Hepatocyte (in vitro differentiated cells): ENCODE data around the gene CD81. TPM values are rescaled to one million over a fixed set of nuclear protein-coding genes. Genes with fewer than 3 reads are reported as not detected.

Experiments used
- DNase-seq: peaks from one replicate; pipeline ENCODE4 v3.0.0-alpha.2; 2016; ENCODE audit warnings: low spot score
- H2AFZ ChIP-seq: fragments of 200-600 bp; sonication (generic); 2 replicates; pipeline ENCODE4 v1.6.0; 2016; ENCODE audit warnings: antibody characterized with exemption, mild to moderate bottlenecking
- H3K27ac ChIP-seq: fragments of 200-600 bp; sonication (generic); 2 replicates; pipeline ENCODE4 v1.5.1; 2016; ENCODE audit warnings: mild to moderate bottlenecking
- H3K27me3 ChIP-seq: fragments of 200-600 bp; sonication (generic); 2 replicates; pipeline ENCODE4 v1.6.1; 2016
- H3K36me3 ChIP-seq: fragments of 200-600 bp; sonication (generic); replicated peaks from 2 replicates; pipeline ENCODE4 v1.5.1; 2016; ENCODE audit warnings: low read depth; ENCODE audit not compliant: insufficient read depth
- H3K4me1 ChIP-seq: fragments of 200-600 bp; sonication (generic); 2 replicates; pipeline ENCODE4 v1.5.1; 2016; ENCODE audit warnings: mild to moderate bottlenecking, moderate library complexity; ENCODE audit not compliant: insufficient read depth
- H3K4me2 ChIP-seq: fragments of 200-600 bp; sonication (generic); 2 replicates; pipeline ENCODE4 v1.6.0; 2016
- H3K4me3 ChIP-seq: fragments of 200-600 bp; sonication (generic); 2 replicates; pipeline ENCODE4 v1.5.1; 2016; ENCODE audit warnings: mild to moderate bottlenecking
- H3K79me2 ChIP-seq: fragments of 200-600 bp; sonication (generic); 2 replicates; pipeline ENCODE4 v1.6.0; 2017; ENCODE audit warnings: mild to moderate bottlenecking
- H3K9me2 ChIP-seq: fragments of 200-600 bp; sonication (generic); replicated peaks from 2 replicates; pipeline ENCODE4 v1.6.0; 2017; ENCODE audit warnings: mild to moderate bottlenecking; ENCODE audit not compliant: insufficient read depth
- H3K9me3 ChIP-seq: fragments of 200-600 bp; sonication (generic); 2 replicates; pipeline ENCODE4 v1.5.1; 2016; ENCODE audit warnings: low read depth, mild to moderate bottlenecking
- H4K20me1 ChIP-seq: fragments of 200-600 bp; sonication (generic); 2 replicates; pipeline ENCODE4 v1.6.0; 2016; ENCODE audit warnings: mild to moderate bottlenecking; ENCODE audit not compliant: insufficient read depth, poor library complexity, severe bottlenecking
- CTCF ChIP-seq: fragments of 200-600 bp; sonication (generic); IDR thresholded peaks from 2 replicates; pipeline ENCODE4 v1.5.1; 2016; ENCODE audit warnings: antibody characterized with exemption, mild to moderate bottlenecking; ENCODE audit not compliant: poor library complexity
- EZH2 ChIP-seq: fragments of 200-600 bp; sonication (generic); IDR thresholded peaks from 2 replicates; pipeline ENCODE4 v1.6.1; 2016; ENCODE audit warnings: antibody characterized with exemption, mild to moderate bottlenecking, borderline replicate concordance
- EZH2phosphoT487 ChIP-seq: fragments of 200-600 bp; sonication (generic); IDR thresholded peaks from one replicate; pipeline ENCODE4 v1.6.1; 2018; ENCODE audit warnings: antibody characterized with exemption, mild to moderate bottlenecking, low read depth, moderate library complexity; ENCODE audit not compliant: unreplicated experiment, severe bottlenecking
- WGBS: methylation state at CpG from one replicate; pipeline ENCODE4 v1.1.6; 2016; ENCODE audit warnings: low lambda C conversion rate; ENCODE audit errors: missing lambda C conversion rate; 5-methylcytosine and 5-hydroxymethylcytosine counted together
- polyA plus RNA-seq: library from polyadenylated mRNA; unstranded; fragments of >200 nt; fragmentation: Nextera tagmentation; extraction: Ambion mirVana; gene quantifications from 2 replicates; pipeline ENCODE4 v1.2.1, GENCODE V29; 2016
- total RNA-seq: library from RNA; depleted of rRNA; stranded (reverse); fragments of >200 nt; gene quantifications from 2 replicates; pipeline ENCODE4 v1.2.3, GENCODE V29; 2014

The CD81 gene
- total and polyA plus RNA-seq, 2 experiments from 2014 or later = 233 to 472 TPM

- Histone ChIP-seq H3K36me3 (no peaks in the 10 kb centered on the region), H4K20me1 (no peaks in the 10 kb centered on the region), H3K9me3 (no peaks in the 10 kb centered on the region), H3K4me3 (no peak overlapping the region), H3K9me2 (no peaks in the 10 kb centered on the region), H3K79me2 (no peaks in the 10 kb centered on the region), H3K4me2 (no peak overlapping the region), H2AFZ (no peak overlapping the region), H3K4me1 (no peaks in the 10 kb centered on the region), H3K27ac (no peak overlapping the region), H3K27me3 (no peaks in the 10 kb centered on the region)
- TF ChIP-seq EZH2 = no peak
- TF ChIP-seq EZH2phosphoT487 = no peak
- no peak for TF ChIP-seq CTCF
- 94% methylated on average over 33 of the region's 34 CpGs for WGBS
- no peak for DNase-seq
These were observed 38.7 kb downstream of the CD81 start for GRCh38 chr11:2415601-2416380.

- Histone ChIP-seq H3K9me2 (no peaks in the 10 kb centered on the region), H3K4me2 (no peak overlapping the region), H3K79me2 (no peaks in the 10 kb centered on the region), H4K20me1 (no peaks in the 10 kb centered on the region), H3K27ac (no peak overlapping the region), H3K4me1 (no peaks in the 10 kb centered on the region), H3K9me3 (no peaks in the 10 kb centered on the region), H3K4me3 (no peak overlapping the region), H3K36me3 (no peaks in the 10 kb centered on the region), H3K27me3 (no peaks in the 10 kb centered on the region), H2AFZ (no peak overlapping the region)
- TF ChIP-seq EZH2phosphoT487 (no peak), CTCF (no peak), EZH2 (no peak)
- no peak for DNase-seq
- 90% methylated on average over 18 of the region's 18 CpGs for WGBS
These were observed 39.7 kb downstream of the CD81 start for GRCh38 chr11:2416765-2417164.

GRCh38 chr11:2417856-2418692 is 41.0 kb downstream of the CD81 start:
- Histone ChIP-seq H4K20me1 (no peaks in the 10 kb centered on the region), H3K4me1 (no peaks in the 10 kb centered on the region), H2AFZ (no peak overlapping the region), H3K4me2 (no peak overlapping the region), H3K27me3 (no peaks in the 10 kb centered on the region), H3K79me2 (no peaks in the 10 kb centered on the region), H3K27ac (no peak overlapping the region), H3K9me3 (no peaks in the 10 kb centered on the region), H3K9me2 (no peaks in the 10 kb centered on the region), H3K4me3 (no peak overlapping the region), H3K36me3 (no peaks in the 10 kb centered on the region)
- no peak for TF ChIP-seq EZH2phosphoT487
- TF ChIP-seq EZH2 = no peak
- TF ChIP-seq CTCF = no peak
- WGBS = 91% methylated on average over 30 of the region's 30 CpGs
- no peak for DNase-seq
